Stimulated activated CD8-positive, alpha-beta memory T cell treated with anti-CD3 and anti-CD28 coated beads, Interleukin-7, amount 100 ng/mL, for 24 hours (primary cell): ENCODE results near the gene FAM187B.
A peak's percentile ranks its signal among the peaks of the same experiment; 100 is the strongest.

Experiments used
- DNase-seq: peaks from one replicate; pipeline ENCODE4 v3.0.0-alpha.2; 2020; ENCODE audit warnings: low read depth

FAM187B gene

DNA sequence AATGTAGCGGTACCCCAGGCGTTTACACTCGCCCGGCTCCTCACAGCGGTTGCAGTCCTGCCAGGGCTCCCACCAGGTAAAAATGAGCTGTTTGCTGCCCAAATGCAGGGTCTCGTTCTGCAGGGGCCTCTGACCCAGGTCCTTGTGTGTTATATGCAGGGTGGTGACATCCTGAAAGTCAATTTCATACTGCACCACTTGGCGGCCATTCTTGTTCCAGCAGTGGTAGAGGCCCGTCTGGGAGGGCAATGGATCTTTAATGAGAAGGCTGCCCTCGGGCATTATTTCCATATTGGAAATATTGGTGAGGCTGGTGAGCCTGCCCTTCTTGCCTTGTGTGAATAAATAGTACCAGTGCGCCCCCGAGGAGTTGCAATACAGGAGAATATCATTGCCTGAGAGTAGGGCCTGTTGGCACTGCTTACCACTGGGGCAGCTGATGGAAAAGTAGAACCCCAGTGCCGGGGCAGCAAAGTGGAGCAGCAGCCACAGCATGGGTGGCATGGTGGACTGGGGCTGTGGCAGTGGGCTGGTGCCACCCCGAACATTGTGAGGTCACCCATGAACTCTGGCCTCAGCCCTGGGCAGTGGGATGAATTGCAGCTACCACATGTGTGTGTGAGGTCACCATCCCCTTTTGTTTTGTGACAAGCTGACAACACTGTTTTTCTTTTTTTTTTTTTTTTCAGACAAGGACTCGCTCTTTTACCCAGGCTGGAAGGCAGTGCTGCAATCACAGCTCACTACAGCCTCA lies at the start of gene FAM187B:
Gene FAM187B, minus strand, starts transcription at position 563 of the 754 bp plus-strand sequence. Its CDS starts 59 bp downstream, at position 504.
- no peak for DNase-seq

DNA sequence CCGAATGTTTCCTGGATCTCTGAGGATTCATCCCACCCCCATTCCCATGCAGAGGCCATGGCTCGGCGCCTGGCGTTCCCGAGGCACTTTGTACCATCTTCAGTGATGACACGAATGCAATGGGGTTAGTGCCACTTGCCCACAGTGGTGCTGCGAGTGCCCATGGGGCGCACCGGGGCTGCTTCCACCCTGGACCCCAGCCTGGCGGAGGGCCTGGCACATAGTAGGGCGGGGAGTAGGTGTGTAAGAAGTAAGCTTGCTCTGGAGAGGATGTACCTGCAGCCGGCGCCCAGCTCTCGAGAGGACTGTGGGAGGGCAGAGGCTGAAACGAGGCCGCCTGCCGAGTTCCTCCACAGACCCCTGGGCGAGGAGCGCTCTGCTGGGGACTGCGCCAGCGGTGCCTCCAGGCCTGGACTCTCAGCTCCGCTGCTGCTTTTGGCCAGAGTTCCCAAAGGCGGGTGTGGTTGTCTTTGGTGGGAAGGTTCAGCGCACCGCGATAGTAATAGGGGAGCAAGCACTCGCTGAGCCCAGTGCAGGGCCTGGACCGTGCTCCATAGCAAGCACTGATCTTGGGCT lies 48.3 kb upstream of the FAM187B start:
- no peak for DNase-seq

DNA sequence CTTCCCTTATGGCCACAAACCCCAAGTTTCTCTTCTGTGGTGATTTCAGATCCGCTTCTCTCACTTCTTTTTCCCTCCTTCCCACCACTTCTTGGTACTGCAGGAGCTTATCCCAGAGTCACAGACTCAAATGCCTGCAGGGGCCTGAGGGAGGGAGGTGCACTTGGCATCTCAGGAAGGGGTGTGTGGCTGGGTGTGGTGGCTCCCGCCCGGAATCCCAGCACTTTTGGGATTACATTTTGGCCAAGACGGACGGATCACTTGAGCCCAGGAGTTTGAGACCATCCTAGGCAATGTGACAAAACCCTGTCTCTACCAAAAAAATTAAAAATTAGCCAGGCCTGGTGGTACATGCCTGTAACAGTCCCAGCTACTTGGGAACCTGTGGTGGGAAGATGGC lies 45.8 kb upstream of the FAM187B start:
- DNase-seq: no peak

- no peak for DNase-seq
Measured at GRCh38 chr19:35273686-35274259, 45.2 kb upstream of the FAM187B start.

DNA sequence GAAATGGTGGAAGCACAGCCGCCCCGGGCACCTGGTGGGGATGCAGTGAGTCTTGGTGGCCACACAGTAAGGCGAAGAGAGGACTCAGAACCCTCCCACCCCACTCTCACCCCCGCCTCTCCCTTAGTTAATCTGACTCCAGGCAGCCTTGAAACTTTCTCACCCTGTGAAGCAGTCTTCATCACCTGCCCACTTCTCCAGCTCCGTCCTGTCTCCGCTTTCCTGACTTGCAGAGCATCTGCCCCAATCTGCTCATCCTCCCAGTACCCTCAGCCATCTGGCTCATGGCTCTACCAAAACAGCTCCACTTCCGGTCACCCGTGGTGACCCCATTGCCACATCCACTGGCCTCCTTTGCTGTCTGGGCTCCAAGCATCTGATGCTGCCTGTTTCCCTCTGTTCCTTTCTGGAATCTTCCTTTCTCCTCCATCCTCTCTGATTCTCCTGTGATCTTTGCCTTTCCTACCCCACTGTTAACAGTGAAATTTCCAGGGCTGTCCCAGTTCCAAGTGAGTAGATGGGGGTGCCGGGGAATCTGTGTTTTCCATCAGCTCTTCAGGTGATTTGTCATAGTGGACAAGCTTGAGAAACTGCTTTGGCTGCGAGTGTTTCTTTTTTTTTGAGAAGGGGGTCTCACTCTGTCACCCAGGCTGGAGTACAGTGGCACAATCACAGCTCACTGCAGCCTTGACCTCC lies 44.6 kb upstream of the FAM187B start:
- no peak for DNase-seq

DNA sequence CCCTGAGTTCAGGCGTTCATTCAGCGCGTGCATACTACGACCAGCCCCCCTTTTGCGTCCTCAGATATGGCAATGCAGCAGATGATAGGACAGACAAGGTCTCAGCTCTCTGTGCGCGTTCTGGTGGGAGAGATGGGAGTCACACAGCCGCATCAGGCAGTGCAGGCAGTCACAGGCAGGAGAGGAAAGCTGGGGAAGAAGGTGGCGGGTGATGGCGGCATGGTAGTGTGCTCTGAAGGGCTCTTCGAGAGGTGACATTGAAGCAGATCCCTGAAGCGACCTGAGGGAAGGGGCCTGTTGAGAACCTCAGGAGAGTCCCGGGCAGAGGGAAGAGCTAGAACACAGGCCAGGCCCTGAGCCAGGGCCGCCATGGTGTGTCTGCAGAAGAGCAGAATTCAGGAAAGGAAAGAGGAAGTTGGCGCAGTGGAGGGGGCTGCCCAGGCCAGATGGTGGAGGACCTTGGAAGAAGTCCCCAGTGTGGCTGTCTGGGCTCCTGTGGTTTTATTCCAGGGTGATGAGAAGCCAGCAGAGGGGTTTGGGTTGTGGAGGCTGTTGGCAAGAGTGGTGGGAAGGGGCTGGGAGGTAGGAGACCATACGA lies 43.7 kb upstream of the FAM187B start:
- DNase-seq: no peak

DNA sequence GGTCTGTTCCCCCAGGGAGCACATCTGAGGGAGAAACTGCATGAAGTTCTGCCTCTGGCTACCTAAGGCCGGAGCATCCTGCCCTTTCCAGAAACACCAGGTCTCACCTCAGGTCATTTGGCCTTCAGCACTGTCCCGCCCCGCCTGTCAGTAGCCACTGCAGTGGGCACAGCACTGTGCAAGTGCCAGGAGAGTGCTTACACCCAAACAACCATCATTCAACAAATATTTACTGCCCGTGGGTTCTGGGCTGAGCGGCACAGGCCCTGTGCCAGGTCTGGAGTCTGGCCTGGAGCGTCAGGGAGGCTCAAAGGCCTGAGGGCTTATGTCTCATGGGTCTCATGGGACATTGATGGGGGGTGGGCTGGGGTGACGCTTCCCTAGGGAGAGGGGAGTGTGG lies 43.0 kb upstream of the FAM187B start:
- DNase-seq: no peak

DNA sequence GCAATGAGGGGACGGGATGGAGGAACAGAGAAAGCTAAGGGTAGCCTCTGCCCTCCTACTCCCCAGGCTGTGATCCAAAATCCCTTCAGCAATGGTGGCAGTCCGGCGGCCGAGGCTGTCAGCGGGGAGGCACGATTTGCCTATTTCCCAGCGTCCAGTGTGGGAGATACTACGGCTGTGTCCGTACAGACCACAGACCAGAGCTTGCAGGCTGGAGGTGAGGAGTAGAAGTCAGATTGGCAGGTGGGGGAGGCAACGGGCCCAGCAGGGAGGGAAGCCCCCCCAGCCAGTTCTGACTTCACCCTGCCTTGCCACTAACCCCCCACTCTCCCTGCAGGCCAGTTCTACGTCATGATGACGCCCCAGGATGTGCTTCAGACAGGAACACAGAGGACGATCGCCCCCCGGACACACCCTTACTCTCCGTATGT lies 41.9 kb upstream of the FAM187B start:
- DNase-seq: no peak

DNA sequence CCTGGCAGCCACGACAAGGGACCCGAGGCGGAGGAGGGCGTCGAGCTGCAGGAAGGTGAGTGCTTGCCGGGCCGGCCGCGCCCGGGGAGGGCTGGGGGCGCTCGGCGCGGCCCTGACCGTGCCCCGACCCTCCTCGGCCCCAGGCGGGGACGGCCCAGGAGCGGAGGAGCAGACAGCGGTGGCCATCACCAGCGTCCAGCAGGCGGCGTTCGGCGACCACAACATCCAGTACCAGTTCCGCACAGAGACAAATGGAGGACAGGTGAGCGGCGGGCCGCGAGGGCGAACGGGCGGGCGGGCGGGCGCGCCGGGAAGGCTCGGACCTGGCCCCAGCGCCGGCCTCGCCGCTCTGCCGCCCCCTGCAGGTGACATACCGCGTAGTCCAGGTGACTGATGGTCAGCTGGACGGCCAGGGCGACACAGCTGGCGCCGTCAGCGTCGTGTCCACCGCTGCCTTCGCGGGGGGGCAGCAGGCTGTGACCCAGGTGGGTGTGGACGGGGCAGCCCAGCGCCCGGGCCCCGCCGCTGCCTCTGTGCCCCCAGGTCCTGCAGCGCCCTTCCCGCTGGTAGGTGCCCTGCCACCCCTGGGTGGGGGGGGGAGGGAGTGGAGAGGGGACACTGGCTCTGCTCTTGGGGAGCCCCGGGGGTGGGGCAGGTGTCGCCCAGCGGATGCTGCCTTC lies 41.0 kb upstream of the FAM187B start:
- DNase-seq: peak; percentile 43

- no peak for DNase-seq
Measured at GRCh38 chr19:35268536-35269437, 40.2 kb upstream of the FAM187B start, which contains the start of gene USF2. USF2 (plus strand) TSS chr19:35268962; CDS start chr19:35269102, 140 bp downstream.

DNA sequence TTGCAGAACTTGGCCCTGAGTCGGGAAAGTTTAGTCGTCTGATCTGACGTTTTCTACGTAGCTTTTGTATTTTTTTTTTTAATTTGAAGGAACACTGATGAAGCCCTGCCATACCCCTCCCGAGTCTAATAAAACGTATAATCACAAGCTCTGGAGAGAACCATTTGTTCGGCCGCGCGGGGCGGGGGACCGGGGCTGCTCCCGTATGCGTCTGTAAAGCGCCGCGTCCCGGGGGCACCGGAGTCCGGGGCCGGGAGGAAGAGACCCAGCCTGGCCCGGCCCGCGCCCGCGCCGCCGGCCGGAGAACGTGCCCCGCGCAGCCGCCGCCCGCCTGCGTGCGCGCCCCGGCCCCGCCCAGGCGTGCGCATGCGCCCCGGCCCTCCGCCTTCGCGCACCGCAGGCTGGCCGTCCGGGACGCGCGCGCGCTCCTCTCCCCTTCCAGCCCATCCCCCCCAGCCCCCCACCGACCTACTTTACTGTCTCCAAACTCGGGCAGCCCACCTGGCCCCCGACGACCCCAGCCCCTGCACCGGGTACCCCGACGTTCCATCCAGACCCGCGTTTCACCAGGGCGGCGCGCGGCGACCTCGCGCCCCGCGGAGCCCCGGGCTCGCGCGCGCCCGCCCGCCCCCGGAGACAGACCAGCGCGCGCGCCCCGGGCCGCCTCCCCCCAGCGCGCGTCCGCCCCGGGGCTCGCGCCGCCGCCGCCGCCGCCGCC lies 39.4 kb upstream of the FAM187B start:
- DNase-seq: peak; percentile 48

- DNase-seq: peak; percentile 33
Measured at GRCh38 chr19:35267353-35267817, 38.8 kb upstream of the FAM187B start.

GRCh38 chr19:35266520-35267352 lies 38.2 kb upstream of the FAM187B start:
- DNase-seq: no peak

DNA sequence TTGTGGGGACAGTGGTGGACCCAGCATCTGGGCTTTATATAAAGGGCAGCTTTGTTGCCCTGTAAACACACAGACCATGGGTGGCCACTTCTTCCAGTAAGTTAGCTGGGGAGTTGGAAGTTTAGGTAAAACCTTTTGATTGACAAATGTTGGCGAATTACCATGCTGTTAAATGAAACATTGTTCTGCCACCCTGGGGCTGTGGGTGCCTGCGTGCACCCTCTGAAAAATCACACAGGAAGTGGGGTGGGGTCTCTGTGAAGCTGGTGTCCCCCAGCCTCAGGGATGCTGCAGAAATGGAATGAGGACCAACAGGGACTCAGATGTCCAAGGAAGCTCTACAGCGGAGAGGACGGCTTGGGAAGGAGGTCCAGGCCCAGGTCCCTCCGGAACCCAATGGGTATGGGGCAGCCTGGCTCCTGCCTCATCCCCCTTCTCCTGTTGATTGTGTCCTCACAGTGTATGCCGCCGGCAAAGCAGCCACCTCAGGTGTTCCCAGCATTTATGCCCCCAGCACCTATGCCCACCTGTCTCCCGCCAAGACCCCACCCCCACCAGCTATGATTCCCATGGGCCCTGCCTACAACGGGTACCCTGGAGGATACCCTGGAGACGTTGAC lies 37.5 kb upstream of the FAM187B start:
- no peak for DNase-seq

DNA sequence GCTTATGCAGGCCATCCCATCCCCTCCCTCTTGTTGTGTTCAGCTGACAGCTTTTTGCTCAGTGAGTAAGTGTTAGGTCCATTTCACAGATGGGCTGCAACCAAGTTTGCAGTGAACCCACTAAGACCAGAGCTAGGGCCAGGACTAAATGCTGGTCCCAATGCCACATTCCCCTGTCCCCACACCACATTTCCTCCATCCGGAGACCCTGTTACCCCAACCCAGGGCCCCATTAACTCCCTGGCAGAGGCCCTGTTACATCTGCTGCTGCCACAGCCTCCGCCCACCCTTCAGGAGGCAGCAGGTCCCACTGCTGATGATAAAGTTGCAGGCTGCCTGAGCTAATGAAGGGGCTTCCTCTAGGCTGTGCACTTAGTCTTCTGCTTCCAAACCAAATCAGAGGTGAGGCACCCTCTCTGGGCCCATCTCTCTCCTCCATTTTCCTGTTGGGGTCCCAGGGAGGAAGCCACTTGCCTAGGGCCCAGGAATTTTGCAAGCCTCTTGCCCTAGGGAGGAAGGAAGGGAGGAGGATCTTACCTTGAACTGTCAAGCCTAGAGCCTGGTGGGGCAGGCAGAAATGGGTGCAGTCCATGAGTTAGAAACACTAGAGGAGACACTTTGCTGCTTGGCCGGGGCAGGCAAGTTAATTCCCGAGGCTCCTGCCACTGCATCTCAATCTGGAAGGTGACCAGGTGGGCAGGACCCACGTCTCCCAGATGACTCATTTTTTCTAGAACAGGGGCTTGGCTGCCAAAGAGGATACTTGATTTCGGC lies 36.8 kb upstream of the FAM187B start:
- DNase-seq: no peak

GRCh38 chr19:35264268-35265125 lies 36.0 kb upstream of the FAM187B start:
- no peak for DNase-seq
